SK-N-SH (cell line): ENCODE data around the gene HEXA.

ENCODE experiments used
- CHD2 ChIP-seq: fragments of 150-350 bp; IDR thresholded peaks from 2 replicates; pipeline ENCODE4 v1.6.1; 2018; ENCODE audit warnings: low read length; ENCODE audit not compliant: partially characterized antibody
- NFIC ChIP-seq: IDR thresholded peaks from 2 replicates; pipeline ENCODE4 v1.4.0; 2012; ENCODE audit warnings: borderline replicate concordance
- TAF1 ChIP-seq: IDR thresholded peaks from 2 replicates; pipeline ENCODE4 v1.6.1; 2012; ENCODE audit warnings: low read depth, mild to moderate bottlenecking, low read length, moderate library complexity, borderline replicate concordance
- USF2 ChIP-seq: fragments of 150-350 bp; IDR thresholded peaks from 2 replicates; pipeline ENCODE4 v1.6.1; 2017; ENCODE audit warnings: antibody characterized with exemption, low read length, low read depth, borderline replicate concordance
- YY1 ChIP-seq: IDR thresholded peaks from 2 replicates; pipeline ENCODE4 v1.4.0; 2012; ENCODE audit warnings: low read depth, mild to moderate bottlenecking

- TF ChIP-seq USF2 (no peak), CHD2 (no peak), NFIC (no peak), TAF1 (no peak), YY1 (no peak)
Observed at GRCh38 chr15:72304596-72304995, 71.2 kb downstream of the HEXA start.
